GM18526 (cell line): ENCODE results near the gene PPFIBP1.
A peak's percentile ranks its signal among the peaks of the same experiment; 100 is the strongest.

ENCODE experiments used
- POLR2A ChIP-seq: IDR thresholded peaks from 3 replicates; pipeline ENCODE4 v1.6.1; 2011; ENCODE audit not compliant: insufficient read length; ENCODE audit errors: extremely low read depth

The PPFIBP1 gene

GRCh38 chr12:27689558-27690180 lies 165.7 kb downstream of the PPFIBP1 start:
- no peak for TF ChIP-seq POLR2A

DNA sequence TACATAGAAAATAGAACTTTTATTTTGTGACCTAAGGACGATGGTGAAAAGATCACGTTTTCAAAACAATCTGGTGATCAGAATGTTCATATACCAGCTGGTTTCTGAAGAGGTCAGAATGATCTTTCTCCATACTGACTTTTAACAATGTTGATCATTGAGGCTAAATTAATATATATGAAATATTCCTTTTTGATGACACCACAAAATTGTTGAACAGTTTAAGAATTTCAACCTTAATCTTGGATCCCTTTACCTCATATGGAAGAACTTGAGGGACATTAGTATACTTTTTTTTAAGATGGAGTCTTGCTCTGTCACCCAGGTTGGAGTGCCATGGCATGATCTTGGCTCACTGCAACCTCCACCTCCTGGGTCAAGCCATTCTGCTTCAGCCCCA lies 169.4 kb downstream of the PPFIBP1 start:
- TF ChIP-seq POLR2A, result no peak

GRCh38 chr12:27695556-27696292 lies 171.7 kb downstream of the PPFIBP1 start:
- no peak for TF ChIP-seq POLR2A

DNA sequence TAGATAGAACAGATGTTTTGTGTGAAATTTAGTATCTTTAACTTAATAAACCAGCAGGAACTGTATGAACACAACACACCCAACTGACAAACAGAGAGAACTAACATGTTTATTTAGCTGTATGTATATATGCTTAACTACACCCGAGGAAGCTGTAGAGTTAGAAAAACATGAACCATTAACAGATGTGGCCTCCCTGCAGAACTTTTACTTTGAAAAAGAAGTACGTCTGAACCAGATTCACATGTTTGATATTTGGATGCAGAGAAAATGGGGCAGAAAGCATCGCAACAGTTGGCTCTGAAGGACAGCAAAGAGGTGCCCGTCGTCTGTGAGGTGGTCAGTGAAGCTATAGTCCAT lies 172.3 kb downstream of the PPFIBP1 start, which contains the start of gene REP15:
TSS of gene REP15 (plus strand) at position 155 of the 360 bp plus-strand sequence. CDS start at position 271, 116 bp downstream.
- no peak for TF ChIP-seq POLR2A

GRCh38 chr12:27696864-27697564 lies 173.0 kb downstream of the PPFIBP1 start:
- no peak for TF ChIP-seq POLR2A

- TF ChIP-seq POLR2A, result no peak
Observed at GRCh38 chr12:27703720-27704452, 179.9 kb downstream of the PPFIBP1 start.

- no peak for TF ChIP-seq POLR2A
Observed at GRCh38 chr12:27705263-27705662, 181.3 kb downstream of the PPFIBP1 start.

DNA sequence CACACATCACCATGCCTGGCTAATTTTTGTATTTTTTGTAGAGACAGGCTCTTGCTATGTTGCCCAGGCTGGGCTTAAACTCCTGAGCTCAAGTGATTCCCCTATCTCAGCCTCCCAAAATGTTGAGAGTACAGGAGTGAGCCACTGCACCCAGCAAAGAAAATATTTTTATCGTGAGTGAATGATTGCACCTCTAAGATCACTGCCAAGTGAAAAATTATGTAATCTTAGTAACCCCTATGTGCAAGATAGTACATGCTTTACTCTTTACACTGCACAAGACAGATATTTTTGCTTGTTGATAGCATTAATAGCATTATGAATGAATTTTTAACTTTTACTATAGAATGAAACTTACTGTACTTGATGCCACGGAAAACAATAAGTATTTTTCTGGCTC lies 183.2 kb downstream of the PPFIBP1 start:
- TF ChIP-seq POLR2A, result no peak

DNA sequence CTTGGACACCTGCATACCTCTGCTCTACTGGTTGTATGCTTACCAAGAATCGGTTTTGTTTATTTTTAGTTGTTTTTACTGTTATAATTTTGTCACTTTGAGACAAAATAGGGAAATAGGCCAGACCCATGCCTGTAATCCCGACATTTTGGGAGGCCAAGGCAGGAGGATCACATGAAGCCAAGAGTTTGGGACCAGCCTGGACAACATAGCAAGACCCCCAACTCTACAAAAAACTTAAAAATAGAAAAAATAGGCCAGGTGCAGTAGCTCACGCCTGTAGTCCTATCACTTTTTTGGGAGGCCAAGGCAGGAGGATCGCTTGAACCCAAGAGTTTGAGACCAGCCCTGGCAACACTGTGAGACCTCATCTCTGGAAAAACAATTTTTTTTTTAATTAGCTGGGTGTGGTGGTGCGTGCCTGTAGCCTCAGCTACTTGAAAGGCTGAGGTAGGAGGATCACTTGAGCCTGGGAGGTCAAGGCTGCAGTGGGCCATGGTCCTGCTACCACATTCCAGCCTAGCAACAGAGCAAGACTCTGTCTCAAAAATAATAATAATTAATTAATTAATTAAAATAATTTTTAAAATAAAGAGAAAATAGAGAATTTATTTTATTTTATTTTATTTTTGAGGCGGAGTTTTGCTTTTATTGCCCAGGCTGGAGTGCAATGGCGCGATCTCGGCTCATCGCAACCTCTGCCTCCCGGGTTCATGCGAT lies 185.4 kb downstream of the PPFIBP1 start:
- no peak for TF ChIP-seq POLR2A

DNA sequence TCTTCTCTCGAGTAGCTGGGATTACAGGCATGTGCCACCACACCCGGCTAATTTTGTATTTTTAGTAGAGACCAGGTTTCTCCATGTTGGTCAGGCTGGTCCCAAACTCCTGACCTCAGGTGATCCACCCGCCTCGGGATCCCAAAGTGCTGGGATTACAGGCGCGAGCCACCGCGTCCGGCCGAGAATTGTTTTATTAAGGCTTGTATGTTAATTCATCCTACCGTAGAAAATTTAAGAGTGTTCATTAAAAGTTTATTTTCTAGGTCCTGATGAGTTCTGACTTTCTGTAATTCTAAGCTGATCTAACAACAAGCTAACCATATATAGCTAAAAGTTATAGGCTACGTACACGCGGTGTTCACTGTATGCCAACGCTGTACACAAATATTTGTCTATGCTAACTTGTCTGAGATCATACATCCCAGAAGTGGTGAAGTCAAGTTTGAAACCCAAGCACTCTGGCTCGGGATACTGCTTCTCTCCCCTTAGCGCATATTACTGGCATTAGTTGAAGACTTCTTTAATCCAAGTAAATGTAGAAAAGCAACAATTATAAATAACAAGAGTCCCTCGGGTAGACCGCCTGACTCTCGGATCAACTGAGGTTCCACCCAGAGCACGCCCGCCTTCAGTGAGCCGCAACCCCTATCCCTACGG lies 186.1 kb downstream of the PPFIBP1 start:
- TF ChIP-seq POLR2A, result no peak

DNA sequence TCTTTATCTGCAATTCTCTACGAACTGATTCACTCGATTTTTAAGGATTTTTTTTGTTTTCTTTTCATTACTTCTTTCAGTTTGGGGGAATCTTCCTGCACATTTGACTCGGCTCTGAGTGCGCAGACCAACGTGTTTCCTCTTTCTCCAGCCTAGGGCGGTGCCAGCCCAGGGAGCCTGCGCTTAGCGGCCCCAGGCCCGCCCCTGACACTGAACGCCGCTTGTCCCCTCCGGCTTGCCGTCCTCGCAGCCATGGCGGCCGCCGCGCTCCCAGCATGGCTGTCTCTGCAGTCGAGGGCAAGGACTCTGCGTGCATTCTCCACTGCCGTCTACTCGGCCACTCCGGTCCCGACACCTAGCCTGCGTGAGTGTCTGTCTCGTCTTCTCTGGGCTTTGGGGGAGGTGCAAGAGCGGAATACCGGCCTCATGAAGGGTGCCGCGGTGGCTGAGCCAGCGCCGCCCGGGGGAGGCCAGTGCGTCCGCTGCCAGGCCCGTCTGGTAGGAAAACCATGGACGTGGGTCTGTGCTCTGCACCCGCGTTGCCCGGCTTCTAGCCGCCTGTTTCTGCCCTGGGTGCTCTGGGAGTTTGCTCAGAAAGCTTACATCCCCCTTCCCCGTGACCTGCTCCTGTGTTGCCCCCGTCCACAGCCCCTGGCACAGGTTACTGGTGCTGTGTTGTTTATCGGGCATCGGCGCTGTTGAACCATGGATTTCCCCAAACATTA lies 186.7 kb downstream of the PPFIBP1 start, which contains the start of gene MRPS35:
TSS of gene MRPS35 (plus strand) at position 241 of the 725 bp plus-strand sequence. CDS start at position 253, 12 bp downstream.
- TF ChIP-seq POLR2A, result peak; percentile 94

- no peak for TF ChIP-seq POLR2A
Observed at GRCh38 chr12:27711317-27711682, 187.3 kb downstream of the PPFIBP1 start.

DNA sequence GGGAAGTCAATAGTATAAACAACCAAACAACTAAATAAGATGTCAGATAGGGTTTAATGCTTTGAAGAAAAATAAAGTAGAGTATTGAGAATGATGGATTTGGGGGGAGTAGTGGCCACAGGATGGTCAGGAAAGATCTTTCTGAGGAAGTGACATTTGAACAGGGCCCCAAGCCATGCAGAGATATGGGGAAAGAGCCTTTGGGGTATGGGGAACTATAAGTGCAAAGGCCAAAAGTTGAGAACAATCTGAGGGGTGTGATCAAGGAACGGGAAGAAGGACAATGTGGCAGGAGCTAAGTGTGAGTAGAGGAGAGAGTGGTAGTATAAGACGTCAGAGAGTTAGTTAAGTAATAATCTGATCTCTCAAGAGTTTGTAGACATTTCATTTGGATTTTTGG lies 188.0 kb downstream of the PPFIBP1 start:
- no peak for TF ChIP-seq POLR2A

- TF ChIP-seq POLR2A, result no peak
Observed at GRCh38 chr12:27723212-27723611, 199.2 kb downstream of the PPFIBP1 start.
